Endothelial cell of umbilical vein (primary cell): ENCODE results near the gene ZBTB14.

Experiments
- EZH2 ChIP-seq: IDR thresholded peaks from 2 replicates; pipeline ENCODE4 v1.6.1; 2012; ENCODE audit warnings: borderline replicate concordance, low read depth, mild to moderate bottlenecking, moderate library complexity, low read length, inconsistent platforms; ENCODE audit not compliant: severe bottlenecking
- FOS ChIP-seq: IDR thresholded peaks from 2 replicates; pipeline ENCODE4 v1.6.1; 2011; ENCODE audit warnings: mild to moderate bottlenecking, low read length, moderate library complexity, borderline replicate concordance; ENCODE audit not compliant: insufficient read depth
- GATA2 ChIP-seq: IDR thresholded peaks from 2 replicates; pipeline ENCODE4 v1.7.0; 2011; ENCODE audit warnings: low read depth, mild to moderate bottlenecking, moderate library complexity, mixed read lengths, low read length; ENCODE audit not compliant: insufficient read length, insufficient read depth
- JUN ChIP-seq: IDR thresholded peaks from 2 replicates; pipeline ENCODE4 v1.6.1; 2011; ENCODE audit warnings: borderline replicate concordance, low read depth; ENCODE audit not compliant: insufficient read length, insufficient read depth
- MYC ChIP-seq: IDR thresholded peaks from one replicate; pipeline ENCODE4 v1.6.1; 2011; ENCODE audit warnings: mild to moderate bottlenecking, low read depth, low read length
- POLR2A ChIP-seq: IDR thresholded peaks from 2 replicates; pipeline ENCODE4 v1.6.1; 2012; ENCODE audit warnings: low read depth, mild to moderate bottlenecking, control low read depth, low read length
- POLR2AphosphoS5 ChIP-seq: IDR thresholded peaks from 2 replicates; pipeline ENCODE4 v1.6.1; 2012; ENCODE audit warnings: low read depth, mild to moderate bottlenecking, control low read depth, low read length, moderate library complexity; ENCODE audit not compliant: insufficient read depth
- TF ChIP-seq, protein P1 (sequence below): IDR thresholded peaks from 2 replicates; pipeline ENCODE4 v1.6.1; 2011; ENCODE audit not compliant: insufficient read depth, insufficient read length
- TF ChIP-seq, protein P2 (sequence below), 2 donors: IDR thresholded peaks; 1 replicate in 1 of 2; 2 replicates in 1 of 2; pipeline ENCODE4 v1.5.1; 2011; ENCODE audit warnings: low read length in 2 of 2, mild to moderate bottlenecking in 2 of 2, moderate library complexity in 2 of 2, control low read depth in 1 of 2, inconsistent platforms in 1 of 2, low read depth in 1 of 2; ENCODE audit not compliant: insufficient read depth in 1 of 2; ENCODE audit errors: extremely low read depth in 1 of 2

DNA sequence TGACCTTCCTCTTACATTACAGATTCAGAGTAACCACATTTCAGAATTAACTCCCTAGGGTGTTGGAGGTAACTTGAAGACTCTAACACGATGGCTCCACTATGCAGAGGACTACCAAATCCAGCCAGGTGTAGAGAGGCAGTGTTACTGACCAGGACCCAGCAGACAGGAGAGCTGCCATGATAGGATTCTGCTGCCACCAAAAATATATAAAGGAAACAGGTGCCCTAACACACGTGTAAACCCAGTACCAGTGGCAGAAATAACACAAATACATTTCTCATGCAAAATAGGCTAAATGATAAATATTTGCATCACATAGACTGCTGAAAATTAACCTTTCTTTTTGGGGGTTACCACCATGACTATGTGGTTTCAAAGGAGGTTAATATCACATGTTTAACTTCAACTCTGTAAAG, 7.0 kb downstream of the ZBTB14 start:
- TF ChIP-seq, protein P1, sequence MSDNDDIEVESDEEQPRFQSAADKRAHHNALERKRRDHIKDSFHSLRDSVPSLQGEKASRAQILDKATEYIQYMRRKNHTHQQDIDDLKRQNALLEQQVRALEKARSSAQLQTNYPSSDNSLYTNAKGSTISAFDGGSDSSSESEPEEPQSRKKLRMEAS = no peak
- TF ChIP-seq, protein P2, sequence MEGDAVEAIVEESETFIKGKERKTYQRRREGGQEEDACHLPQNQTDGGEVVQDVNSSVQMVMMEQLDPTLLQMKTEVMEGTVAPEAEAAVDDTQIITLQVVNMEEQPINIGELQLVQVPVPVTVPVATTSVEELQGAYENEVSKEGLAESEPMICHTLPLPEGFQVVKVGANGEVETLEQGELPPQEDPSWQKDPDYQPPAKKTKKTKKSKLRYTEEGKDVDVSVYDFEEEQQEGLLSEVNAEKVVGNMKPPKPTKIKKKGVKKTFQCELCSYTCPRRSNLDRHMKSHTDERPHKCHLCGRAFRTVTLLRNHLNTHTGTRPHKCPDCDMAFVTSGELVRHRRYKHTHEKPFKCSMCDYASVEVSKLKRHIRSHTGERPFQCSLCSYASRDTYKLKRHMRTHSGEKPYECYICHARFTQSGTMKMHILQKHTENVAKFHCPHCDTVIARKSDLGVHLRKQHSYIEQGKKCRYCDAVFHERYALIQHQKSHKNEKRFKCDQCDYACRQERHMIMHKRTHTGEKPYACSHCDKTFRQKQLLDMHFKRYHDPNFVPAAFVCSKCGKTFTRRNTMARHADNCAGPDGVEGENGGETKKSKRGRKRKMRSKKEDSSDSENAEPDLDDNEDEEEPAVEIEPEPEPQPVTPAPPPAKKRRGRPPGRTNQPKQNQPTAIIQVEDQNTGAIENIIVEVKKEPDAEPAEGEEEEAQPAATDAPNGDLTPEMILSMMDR (IDR thresholded peaks at IDR 0.05; ENCODE audit: extremely low read depth in 1 of 2, insufficient read depth in 1 of 2, low read depth in 1 of 2, low read length in 2 of 2) = no peak
- no peak for TF ChIP-seq EZH2
- TF ChIP-seq POLR2A = no peak
- TF ChIP-seq POLR2AphosphoS5 = no peak
- no peak for TF ChIP-seq GATA2
- no peak for TF ChIP-seq JUN
- no peak for TF ChIP-seq MYC
- TF ChIP-seq FOS = no peak
